K562 (cell line): Measurements from ENCODE around the gene CAST. TPM values are rescaled to one million over a fixed set of nuclear protein-coding genes. Genes with fewer than 3 reads are reported as not detected.
A peak's percentile ranks its signal among the peaks of the same experiment; 100 is the strongest.

Experiments
- ATAC-seq: fragments of 200-7000 bp; cut with Tn5 transposase; 3 replicates; pipeline ENCODE4 v1.9.1; 2020; ENCODE audit warnings: moderate library complexity
- BruUV-seq: library from RNA; stranded (reverse); fragments of 400-500 nt; replicated peaks from 2 replicates; lab custom pipeline; 2021; lab: Mats Ljungman, UMichigan
- CTCF ChIA-PET: fragments of 300-600 bp; formaldehyde crosslinking; extraction: SDS; loops from one replicate; lab custom pipeline; 2021; ENCODE audit warnings: low intra/inter-chr PET ratio; lab: Yijun Ruan, JAX
- POLR2A ChIA-PET: fragments of 300-600, 350-650 bp; sonication (Branson Sonifier 250); formaldehyde crosslinking; extraction: SDS; loops from one replicate; lab custom pipeline; 2021; ENCODE audit warnings: antibody characterized with exemption, inconsistent platforms; lab: Yijun Ruan, JAX
- DNase-seq, 4 experiments: peaks; one replicate each; pipeline versions ENCODE4 v3.0.0 to v3.0.0-alpha.2; 2011 to 2018; ENCODE audit warnings: low spot score in 3 of 4, mixed read lengths in 3 of 4; ENCODE audit errors: extremely low read depth in 1 of 4
- FAIRE-seq: peaks from 2 replicates; lab custom pipeline; 2011; peaks lifted over from hg19 to GRCh38; lab: Jason Lieb, UNC
- H2AFZ ChIP-seq: 2 replicates; pipeline ENCODE4 v1.6.0; 2011; ENCODE audit warnings: low read depth, low read length, control low read depth, inconsistent platforms
- H3K27ac ChIP-seq: fragments of 200-600 bp; 3 replicates; pipeline ENCODE4 v1.8.0; 2011; ENCODE audit warnings: low read depth, mild to moderate bottlenecking, control low read depth, inconsistent platforms, low read length, moderate library complexity, mixed read lengths; ENCODE audit errors: extremely low read depth
- H3K27me3 ChIP-seq, 2 experiments: fragments of 300-600 bp in 1 of 2; 2 replicates in 1 of 2; 3 replicates in 1 of 2; pipeline versions ENCODE4 v1.6.0 to v1.8.0; 2011; ENCODE audit warnings: inconsistent platforms in 2 of 2, low read length in 2 of 2, mild to moderate bottlenecking in 1 of 2, mixed read lengths in 1 of 2, moderate library complexity in 1 of 2; ENCODE audit not compliant: control insufficient read depth in 2 of 2, insufficient read depth in 2 of 2
- H3K36me3 ChIP-seq: fragments of 300-600 bp; 3 replicates; pipeline ENCODE4 v1.8.0; 2011; ENCODE audit warnings: mild to moderate bottlenecking, low read length, inconsistent platforms; ENCODE audit not compliant: control insufficient read depth, insufficient read depth
- H3K4me1 ChIP-seq, 2 experiments: fragments of 200-600 bp in 1 of 2; replicated peaks in 1 of 2; 2 replicates in 1 of 2; 3 replicates in 1 of 2; pipeline versions ENCODE4 v1.5.1 to v1.8.0; 2011; ENCODE audit warnings: inconsistent platforms in 2 of 2, low read length in 2 of 2, mild to moderate bottlenecking in 1 of 2, mixed read lengths in 1 of 2, moderate library complexity in 1 of 2; ENCODE audit not compliant: control insufficient read depth in 2 of 2, insufficient read depth in 2 of 2
- H3K4me2 ChIP-seq: 2 replicates; pipeline ENCODE4 v1.6.1; 2011; ENCODE audit warnings: low read length, control low read depth, inconsistent platforms, mixed read lengths; ENCODE audit not compliant: insufficient read depth
- H3K4me3 ChIP-seq: fragments of 200-600 bp; sonication (generic), shearing (Covaris generic); 2 replicates; pipeline ENCODE4 v1.5.1; 2016; ENCODE audit warnings: control low read depth, inconsistent platforms
- H3K79me2 ChIP-seq: fragments of 200-600 bp; 3 replicates; pipeline ENCODE4 v1.8.0; 2011; ENCODE audit warnings: low read length, inconsistent platforms; ENCODE audit not compliant: control insufficient read depth, insufficient read depth
- H3K9ac ChIP-seq, 2 experiments: 2 replicates each; pipeline versions ENCODE4 v1.6.0 to v1.6.1; 2011; ENCODE audit warnings: low read depth in 2 of 2, low read length in 2 of 2, control low read depth in 1 of 2, inconsistent platforms in 1 of 2, mild to moderate bottlenecking in 1 of 2, mixed read lengths in 1 of 2; ENCODE audit not compliant: insufficient read depth in 1 of 2
- H3K9me1 ChIP-seq: one replicate; pipeline ENCODE4 v1.6.0; 2011; ENCODE audit warnings: inconsistent platforms, mild to moderate bottlenecking, low read length, moderate library complexity; ENCODE audit not compliant: control insufficient read depth, insufficient read depth
- H3K9me3 ChIP-seq: replicated peaks from 2 replicates; pipeline ENCODE4 v1.5.1; 2011; ENCODE audit warnings: low read depth, low read length, inconsistent platforms; ENCODE audit not compliant: control insufficient read depth, insufficient read depth
- H4K20me1 ChIP-seq: replicated peaks from 2 replicates; pipeline ENCODE4 v1.6.1; 2011; ENCODE audit warnings: low read length, inconsistent platforms, mixed read lengths; ENCODE audit not compliant: control insufficient read depth, insufficient read depth
- ESRRA ChIP-seq: fragments of 450-650 bp; IDR thresholded peaks from 2 replicates; pipeline ENCODE4 v1.6.1; 2014; ENCODE audit warnings: low read depth, mild to moderate bottlenecking, moderate library complexity, borderline replicate concordance
- HMG20A ChIP-seq: fragments of 450-650 bp; formaldehyde crosslinking; conservative IDR thresholded peaks from 2 replicates; pipeline ENCODE4 v1.4.0; 2020; ENCODE audit warnings: mild to moderate bottlenecking, mixed read lengths
- RBM25 ChIP-seq: fragments of 200-400 bp; formaldehyde crosslinking; IDR thresholded peaks from 2 replicates; pipeline ENCODE4 v1.6.1; 2018; ENCODE audit warnings: low read length, low read depth, moderate library complexity; ENCODE audit not compliant: severe bottlenecking
- THAP12 ChIP-seq: fragments of 250-450 bp; sonication (Bioruptor Pico); IDR thresholded peaks from 2 replicates; pipeline ENCODE4 v1.9.0; 2021; ENCODE audit warnings: mild to moderate bottlenecking, inconsistent platforms
- ZNF239 ChIP-seq: fragments of 250-450 bp; sonication (Bioruptor Pico); IDR thresholded peaks from 2 replicates; pipeline ENCODE4 v1.4.0; 2020; ENCODE audit warnings: mild to moderate bottlenecking
- WGBS: fragments of 100-300 bp; shearing (Covaris generic); methylation state at CpG from one replicate; pipeline ENCODE4 v1.1.6; 2016; ENCODE audit warnings: low coverage, mixed read lengths; ENCODE audit not compliant: insufficient coverage; ENCODE audit errors: missing lambda C conversion rate; 5-methylcytosine and 5-hydroxymethylcytosine counted together
- in situ Hi-C: fragments of 300-500 bp; cut with MboI; formaldehyde crosslinking; loops from 4 replicates; pipeline ENCODE4 v1.15.0; 2018; ENCODE audit warnings: inconsistent platforms, mixed read lengths
- intact Hi-C: fragments of 100-400 bp; cut with micrococcal nuclease; formaldehyde crosslinking; loops from 2 replicates; pipeline ENCODE4 v1.14.2; 2022
- polyA plus RNA-seq, 8 experiments: library from polyadenylated mRNA; depleted of rRNA in 4 of 8; stranded (reverse) in 5 of 8; unstranded in 3 of 8; fragments of >200 nt; fragmentation: Nextera tagmentation in 2 of 8; fragmentation: Illumina TruSeq in 1 of 8; extraction: Ambion mirVana in 2 of 8; extraction: Trizol in 1 of 8; gene quantifications; 2 replicates each; pipeline versions ENCODE4 v1.2.1 to v1.2.3, GENCODE V29; 2011 to 2014; ENCODE audit warnings: inconsistent platforms in 1 of 8, missing spikeins in 1 of 8
- total RNA-seq, 7 experiments: library from RNA; depleted of rRNA in 6 of 7; stranded (reverse); fragments of >200 nt in 6 of 7; fragmentation: Illumina TruSeq in 2 of 7; extraction: Trizol in 2 of 7; gene quantifications; 2 replicates each; pipeline versions ENCODE4 v1.2.1 to v1.2.3, GENCODE V29; 2011 to 2021; ENCODE audit warnings: low replicate concordance in 1 of 7

Gene CAST
- total and polyA plus RNA-seq, 9 of the 15 experiments (the other 6 are each of a cell fraction or from before 2014, with no cell fraction given): 55.5 to 136 (median 86.1) TPM

GRCh38 chr5:96706433-96707111, 44.4 kb downstream of the CAST start:
- peaks cover 73% of the 10 kb centered on the region for H3K79me2 ChIP-seq
- no peak for ATAC-seq
- peak; percentile 11 for FAIRE-seq
- BruUV-seq: no TSS peak
- no peak overlapping the region for H3K4me2 ChIP-seq
- no peak overlapping the region for H3K4me3 ChIP-seq
- 0 out of 2 replicates have a peak, but pooled peaks cover 5% of the 10 kb centered on the region for H4K20me1 ChIP-seq
- H2AFZ ChIP-seq: no peak overlapping the region
- H3K9me3 ChIP-seq: no peaks in the 10 kb centered on the region
- ChIA-PET CTCF (no interaction called here), POLR2A (interaction anchor here (1.0 to 3.1 kb wide), 2 partner anchors 8 to 14 kb away, joined by 4 to 13 read pairs; no protein-coding TSS in a partner anchor)
- in situ Hi-C loops (no loop called here), intact Hi-C loops (no loop called here)
- H3K27ac ChIP-seq: no peak overlapping the region
- no peak for DNase-seq
- H3K9me1 ChIP-seq: no peaks in the 10 kb centered on the region
- TF ChIP-seq THAP12 (CRISPR knock-in tag): no peak
- TF ChIP-seq RBM25: peak; percentile 42
- TF ChIP-seq ESRRA: no peak
- TF ChIP-seq ZNF239 (CRISPR knock-in tag): peak; percentile 96
- no peak for TF ChIP-seq HMG20A (CRISPR knock-in tag)
- no peaks in the 10 kb centered on the region for H3K27me3 ChIP-seq
- no peak overlapping the region for H3K9ac ChIP-seq
- peaks cover 8 to 28% of the 10 kb centered on the region in 2 experiments for H3K4me1 ChIP-seq
- 61% methylated on average over 5 of the region's 5 CpGs for WGBS
- no peaks in the 10 kb centered on the region for H3K36me3 ChIP-seq
